Stimulated activated memory B cell treated with anti-CD40 and anti-IgM and Interleukin-4, amounts not matched to agents 10 μg/mL and 1 μg/mL and 100 μg/mL, for 72 hours (primary cell): ENCODE data around the gene UCKL1.
"Not testable (repeated sequence)": the region's sequence is repeated elsewhere in the genome, so short reads cannot be mapped to it uniquely, and the experiment has no call there.

Experiments used
- ATAC-seq: fragments of 150-1000 bp; cut with Tn5 transposase; 2 replicates; pipeline ENCODE4 v1.10.0; 2021
- H3K27ac Mint-ChIP-seq: one replicate; pipeline ENCODE4 v1.8.0; 2022; ENCODE audit warnings: mild to moderate bottlenecking, mixed read lengths
- H3K27me3 Mint-ChIP-seq: one replicate; pipeline ENCODE4 v1.8.0; 2022; ENCODE audit warnings: mixed read lengths
- H3K36me3 Mint-ChIP-seq: one replicate; pipeline ENCODE4 v1.8.0; 2022; ENCODE audit warnings: mixed read lengths
- H3K4me1 Mint-ChIP-seq: one replicate; pipeline ENCODE4 v1.8.0; 2022; ENCODE audit warnings: mixed read lengths
- H3K4me3 Mint-ChIP-seq: one replicate; pipeline ENCODE4 v1.8.0; 2022; ENCODE audit warnings: mild to moderate bottlenecking, moderate library complexity, mixed read lengths
- H3K9me3 Mint-ChIP-seq: one replicate; pipeline ENCODE4 v1.8.0; 2022; ENCODE audit warnings: mixed read lengths

The UCKL1 gene

GRCh38 chr20:63976980-63977738 is 20.9 kb upstream of the UCKL1 start:
- Mint-ChIP-seq H3K27me3 (no peaks in the 10 kb centered on the region), H3K4me3 (peak overlapping the region; percentile 22), H3K4me1 (peaks cover 54% of the 10 kb centered on the region), H3K9me3 (no peaks in the 10 kb centered on the region), H3K36me3 (peaks cover 32% of the 10 kb centered on the region), H3K27ac (peak overlapping the region; percentile 84)
- no peak for ATAC-seq

- Mint-ChIP-seq H3K4me1 (peaks cover 47% of the 10 kb centered on the region), H3K36me3 (peaks cover 27% of the 10 kb centered on the region), H3K27ac (peak overlapping the region; percentile 50)
- not testable (repeated sequence) for ATAC-seq, H3K9me3 Mint-ChIP-seq, H3K27me3 Mint-ChIP-seq, H3K4me3 Mint-ChIP-seq
These were observed 20.3 kb upstream of the UCKL1 start for GRCh38 chr20:63976511-63976910.

- H3K27ac Mint-ChIP-seq: peak overlapping the region; percentile 75
These were observed 18.4 kb upstream of the UCKL1 start for GRCh38 chr20:63974402-63975200.

GRCh38 chr20:63973636-63974401 is 17.6 kb upstream of the UCKL1 start:
- Mint-ChIP-seq H3K36me3 (peaks cover 27% of the 10 kb centered on the region), H3K27ac (peak overlapping the region; percentile 75), H3K4me3 (no peak overlapping the region), H3K4me1 (peaks cover 49% of the 10 kb centered on the region), H3K9me3 (no peaks in the 10 kb centered on the region), H3K27me3 (no peaks in the 10 kb centered on the region)
- peak; percentile 81 for ATAC-seq

More at GRCh38 chr20:63974402-63975200, 18.4 kb upstream of the UCKL1 start:
- Mint-ChIP-seq H3K27me3 (no peaks in the 10 kb centered on the region), H3K4me1 (peaks cover 46% of the 10 kb centered on the region), H3K4me3 (no peak overlapping the region), H3K36me3 (peaks cover 27% of the 10 kb centered on the region), H3K9me3 (no peaks in the 10 kb centered on the region)
- no peak for ATAC-seq

GRCh38 chr20:63973160-63973479 is 16.9 kb upstream of the UCKL1 start:
- no peak overlapping the region for H3K4me3 Mint-ChIP-seq
- no peaks in the 10 kb centered on the region for H3K9me3 Mint-ChIP-seq
- no peak for ATAC-seq
- peaks cover 27% of the 10 kb centered on the region for H3K36me3 Mint-ChIP-seq
- H3K27me3 Mint-ChIP-seq: no peaks in the 10 kb centered on the region
- H3K4me1 Mint-ChIP-seq: peaks cover 48% of the 10 kb centered on the region
- H3K27ac Mint-ChIP-seq: no peak overlapping the region

GRCh38 chr20:63972312-63973159 is 16.3 kb upstream of the UCKL1 start:
- no peak overlapping the region for H3K27ac Mint-ChIP-seq
- H3K9me3 Mint-ChIP-seq: no peaks in the 10 kb centered on the region
- no peak for ATAC-seq
- peaks cover 27% of the 10 kb centered on the region for H3K36me3 Mint-ChIP-seq
- no peaks in the 10 kb centered on the region for H3K27me3 Mint-ChIP-seq
- H3K4me3 Mint-ChIP-seq: no peak overlapping the region
- H3K4me1 Mint-ChIP-seq: peaks cover 42% of the 10 kb centered on the region

- H3K27me3 Mint-ChIP-seq, ATAC-seq, H3K27ac Mint-ChIP-seq, H3K9me3 Mint-ChIP-seq, H3K4me3 Mint-ChIP-seq: not testable (repeated sequence)
- H3K36me3 Mint-ChIP-seq: peaks cover 25% of the 10 kb centered on the region
- H3K4me1 Mint-ChIP-seq: peaks cover 36% of the 10 kb centered on the region
These were observed 15.7 kb upstream of the UCKL1 start for GRCh38 chr20:63971960-63972311.

GRCh38 chr20:63970714-63971431 is 14.7 kb upstream of the UCKL1 start:
- Mint-ChIP-seq H3K36me3 (peaks cover 18% of the 10 kb centered on the region), H3K27me3 (no peaks in the 10 kb centered on the region), H3K9me3 (peaks cover 3% of the 10 kb centered on the region), H3K4me1 (peaks cover 33% of the 10 kb centered on the region), H3K4me3 (peak overlapping the region; percentile 75), H3K27ac (peak overlapping the region; percentile 63)
- ATAC-seq: no peak

GRCh38 chr20:63969838-63970713 is 13.9 kb upstream of the UCKL1 start, which contains the start of gene ZNF512B:
TSS of gene ZNF512B (minus strand) at chr20:63969930. CDS start at chr20:63967950, 1,980 bp downstream.
- peak; percentile 46 for ATAC-seq
- H3K4me1 Mint-ChIP-seq: peaks cover 33% of the 10 kb centered on the region
- peak within 1 kb of the TSS; percentile 83 for H3K4me3 Mint-ChIP-seq
- H3K27ac Mint-ChIP-seq: peak within 1 kb of the TSS; percentile 77
- H3K27me3 Mint-ChIP-seq: no peaks in the 10 kb centered on the region
- H3K9me3 Mint-ChIP-seq: peaks cover 5% of the 10 kb centered on the region
- H3K36me3 Mint-ChIP-seq: peaks cover 19% of the 10 kb centered on the region

- Mint-ChIP-seq H3K27ac (peak overlapping the region; percentile 77), H3K36me3 (peaks cover 17% of the 10 kb centered on the region), H3K9me3 (peaks cover 5% of the 10 kb centered on the region), H3K4me3 (peak overlapping the region; percentile 83), H3K4me1 (peaks cover 31% of the 10 kb centered on the region), H3K27me3 (no peaks in the 10 kb centered on the region)
- ATAC-seq: peak; percentile 48
These were observed 12.9 kb upstream of the UCKL1 start for GRCh38 chr20:63968928-63969760.

GRCh38 chr20:63968136-63968927 is 12.1 kb upstream of the UCKL1 start:
- no peaks in the 10 kb centered on the region for H3K27me3 Mint-ChIP-seq
- ATAC-seq: no peak
- H3K4me3 Mint-ChIP-seq: peak overlapping the region; percentile 83
- peak overlapping the region; percentile 77 for H3K27ac Mint-ChIP-seq
- H3K9me3 Mint-ChIP-seq: peaks cover 5% of the 10 kb centered on the region
- H3K4me1 Mint-ChIP-seq: peaks cover 23% of the 10 kb centered on the region
- H3K36me3 Mint-ChIP-seq: peaks cover 20% of the 10 kb centered on the region
